ENCODE results near the gene ZNF598.

The ZNF598 gene

GRCh38 chr16:2009791-2010510 is at the start of gene ZNF598:
ZNF598 (minus strand) TSS chr16:2009821.
- peak; percentile 70 for DNase-seq

- DNase-seq, result no peak
Observed at GRCh38 chr16:2058872-2059271, 49.3 kb upstream of the ZNF598 start.

GRCh38 chr16:2058420-2058819 is 48.8 kb upstream of the ZNF598 start:
- DNase-seq, result no peak

GRCh38 chr16:2057438-2057837 is 47.8 kb upstream of the ZNF598 start:
- DNase-seq, result no peak

GRCh38 chr16:2056681-2057407 is 47.2 kb upstream of the ZNF598 start:
- no peak for DNase-seq

- no peak for DNase-seq
Observed at GRCh38 chr16:2056077-2056476, 46.5 kb upstream of the ZNF598 start.

- DNase-seq, result no peak
Observed at GRCh38 chr16:2054543-2055245, 45.1 kb upstream of the ZNF598 start.

- DNase-seq, result no peak
Observed at GRCh38 chr16:2053897-2054296, 44.3 kb upstream of the ZNF598 start.

GRCh38 chr16:2053211-2053610 is 43.6 kb upstream of the ZNF598 start:
- DNase-seq, result no peak

- no peak for DNase-seq
Observed at GRCh38 chr16:2048116-2048543, 38.5 kb upstream of the ZNF598 start.

- peak; percentile 92 for DNase-seq
Observed at GRCh38 chr16:2047330-2048115, 37.9 kb upstream of the ZNF598 start, which contains the start of the genes NTHL1 and TSC2. NTHL1 (minus strand) TSS chr16:2047834; CDS start chr16:2047823, 11 bp downstream. TSC2 (plus strand) TSS chr16:2047985; CDS start chr16:2048616, 631 bp downstream.

GRCh38 chr16:2046893-2047329 is 37.3 kb upstream of the ZNF598 start:
- DNase-seq, result no peak

GRCh38 chr16:2045965-2046892 is 36.6 kb upstream of the ZNF598 start:
- DNase-seq, result no peak

- no peak for DNase-seq
Observed at GRCh38 chr16:2044541-2044940, 34.9 kb upstream of the ZNF598 start.

- DNase-seq, result no peak
Observed at GRCh38 chr16:2043667-2044451, 34.2 kb upstream of the ZNF598 start.

GRCh38 chr16:2042986-2043666 is 33.5 kb upstream of the ZNF598 start:
- DNase-seq, result no peak

- DNase-seq, result no peak
Observed at GRCh38 chr16:2042171-2042985, 32.8 kb upstream of the ZNF598 start.

GRCh38 chr16:2040787-2041522 is 31.3 kb upstream of the ZNF598 start:
- no peak for DNase-seq

All from CD4-positive, alpha-beta T cell treated with Interleukin-4 for 4 hours (primary cell).